ENCODE results near the gene CADPS.

The CADPS gene

GRCh38 chr3:62451211-62451887 lies 423.9 kb downstream of the CADPS start:
- DNase-seq (ENCODE audit: low spot score) (no peak), FAIRE-seq (no peak)

GRCh38 chr3:62446337-62446940 lies 428.8 kb downstream of the CADPS start:
- DNase-seq (ENCODE audit: low spot score), result no peak
- no peak for FAIRE-seq

- no peak for FAIRE-seq
- DNase-seq (ENCODE audit: low spot score), result peak; percentile 25
Measured at GRCh38 chr3:62445275-62445674, 429.9 kb downstream of the CADPS start.

- DNase-seq (ENCODE audit: low spot score) (no peak), FAIRE-seq (no peak)
Measured at GRCh38 chr3:62439978-62440377, 435.2 kb downstream of the CADPS start.

- DNase-seq (ENCODE audit: low spot score), result no peak
- no peak for FAIRE-seq
Measured at GRCh38 chr3:62439176-62439813, 435.9 kb downstream of the CADPS start.

- no peak for FAIRE-seq
- DNase-seq (ENCODE audit: low spot score), result no peak
Measured at GRCh38 chr3:62436785-62437184, 438.4 kb downstream of the CADPS start.

- DNase-seq (ENCODE audit: low spot score) (no peak), FAIRE-seq (no peak)
Measured at GRCh38 chr3:62433396-62433795, 441.8 kb downstream of the CADPS start.

GRCh38 chr3:62421207-62421606 lies 454.0 kb downstream of the CADPS start:
- FAIRE-seq (no peak), DNase-seq (ENCODE audit: low spot score) (no peak)

GRCh38 chr3:62416144-62416543 lies 459.1 kb downstream of the CADPS start:
- DNase-seq (ENCODE audit: low spot score), result no peak
- no peak for FAIRE-seq

- FAIRE-seq, result no peak
- DNase-seq (ENCODE audit: low spot score), result no peak
Measured at GRCh38 chr3:62415312-62415801, 459.9 kb downstream of the CADPS start.

- DNase-seq (ENCODE audit: low spot score) (no peak), FAIRE-seq (no peak)
Measured at GRCh38 chr3:62414786-62415185, 460.4 kb downstream of the CADPS start.

GRCh38 chr3:62413687-62414086 lies 461.5 kb downstream of the CADPS start:
- FAIRE-seq, result no peak
- no peak for DNase-seq (ENCODE audit: low spot score)

- FAIRE-seq, result no peak
- no peak for DNase-seq (ENCODE audit: low spot score)
Measured at GRCh38 chr3:62406945-62407344, 468.3 kb downstream of the CADPS start.

- FAIRE-seq, result no peak
Measured at GRCh38 chr3:62405566-62405965, 469.6 kb downstream of the CADPS start.

GRCh38 chr3:62405135-62405534 lies 470.1 kb downstream of the CADPS start:
- FAIRE-seq (no peak), DNase-seq (ENCODE audit: low spot score) (no peak)

More at GRCh38 chr3:62405566-62405965, 469.6 kb downstream of the CADPS start:
- DNase-seq (ENCODE audit: low spot score), result no peak

- no peak for DNase-seq (ENCODE audit: low spot score)
- no peak for FAIRE-seq
Measured at GRCh38 chr3:62404321-62404720, 470.9 kb downstream of the CADPS start.

GRCh38 chr3:62403765-62404164 lies 471.5 kb downstream of the CADPS start:
- DNase-seq (ENCODE audit: low spot score), result no peak
- no peak for FAIRE-seq

GRCh38 chr3:62392626-62393292 lies 482.5 kb downstream of the CADPS start:
- FAIRE-seq, result no peak
- DNase-seq (ENCODE audit: low spot score), result no peak

GRCh38 chr3:62387251-62387650 lies 488.0 kb downstream of the CADPS start:
- no peak for DNase-seq (ENCODE audit: low spot score)
- FAIRE-seq, result no peak

- no peak for FAIRE-seq
Measured at GRCh38 chr3:62379321-62379798, 495.9 kb downstream of the CADPS start.

GRCh38 chr3:62378921-62379320 lies 496.3 kb downstream of the CADPS start:
- DNase-seq (ENCODE audit: low spot score) (no peak), FAIRE-seq (no peak)

More at GRCh38 chr3:62379321-62379798, 495.9 kb downstream of the CADPS start:
- DNase-seq (ENCODE audit: low spot score), result no peak

GRCh38 chr3:62378311-62378789 lies 496.9 kb downstream of the CADPS start:
- FAIRE-seq, result no peak
- no peak for DNase-seq (ENCODE audit: low spot score)
